ENCODE data around the gene A2ML1.

DNA sequence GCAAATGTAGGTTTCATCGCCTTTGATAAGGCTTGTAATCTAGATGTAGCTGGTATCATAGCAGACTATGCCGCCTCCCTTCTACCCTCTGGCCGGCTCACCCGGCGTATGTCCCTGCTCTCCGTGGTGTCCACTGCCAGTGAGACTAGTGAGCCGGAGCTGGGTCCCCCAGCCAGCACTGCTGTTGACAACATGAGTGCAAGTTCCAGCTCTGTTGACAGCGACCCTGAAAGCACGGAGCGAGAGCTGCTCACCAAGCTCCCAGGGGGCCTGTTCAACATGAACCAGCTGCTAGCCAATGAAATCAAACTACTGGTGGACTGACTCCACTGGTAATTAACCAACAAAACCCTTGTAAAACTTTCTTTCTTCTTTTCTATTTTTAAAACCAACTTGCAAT, 49.0 kb upstream of the A2ML1 start:
- no peak for TF ChIP-seq POLR2A (IDR thresholded peaks at IDR 0.05)
- TF ChIP-seq, protein P1, sequence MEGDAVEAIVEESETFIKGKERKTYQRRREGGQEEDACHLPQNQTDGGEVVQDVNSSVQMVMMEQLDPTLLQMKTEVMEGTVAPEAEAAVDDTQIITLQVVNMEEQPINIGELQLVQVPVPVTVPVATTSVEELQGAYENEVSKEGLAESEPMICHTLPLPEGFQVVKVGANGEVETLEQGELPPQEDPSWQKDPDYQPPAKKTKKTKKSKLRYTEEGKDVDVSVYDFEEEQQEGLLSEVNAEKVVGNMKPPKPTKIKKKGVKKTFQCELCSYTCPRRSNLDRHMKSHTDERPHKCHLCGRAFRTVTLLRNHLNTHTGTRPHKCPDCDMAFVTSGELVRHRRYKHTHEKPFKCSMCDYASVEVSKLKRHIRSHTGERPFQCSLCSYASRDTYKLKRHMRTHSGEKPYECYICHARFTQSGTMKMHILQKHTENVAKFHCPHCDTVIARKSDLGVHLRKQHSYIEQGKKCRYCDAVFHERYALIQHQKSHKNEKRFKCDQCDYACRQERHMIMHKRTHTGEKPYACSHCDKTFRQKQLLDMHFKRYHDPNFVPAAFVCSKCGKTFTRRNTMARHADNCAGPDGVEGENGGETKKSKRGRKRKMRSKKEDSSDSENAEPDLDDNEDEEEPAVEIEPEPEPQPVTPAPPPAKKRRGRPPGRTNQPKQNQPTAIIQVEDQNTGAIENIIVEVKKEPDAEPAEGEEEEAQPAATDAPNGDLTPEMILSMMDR (IDR thresholded peaks at IDR 0.05), result no peak
